Measurements from ENCODE around the gene KIF5C. TPM values are rescaled to one million over a fixed set of nuclear protein-coding genes. Genes with fewer than 3 reads are reported as not detected.

KIF5C gene
- total RNA-seq, 1 donor from 2014 or later = 63.1 TPM

GRCh38 chr2:148917431-148917830 lies 42.4 kb downstream of the KIF5C start:
- no peak overlapping the region for H3K27ac ChIP-seq
- Mint-ChIP-seq H3K9me3 (peaks cover 20% of the 10 kb centered on the region), H3K36me3 (peaks cover 32% of the 10 kb centered on the region), H3K4me3 (no peak overlapping the region), H3K27me3 (ENCODE audit: insufficient read depth, low read depth) (peaks cover 2% of the 10 kb centered on the region), H3K27ac (no peak overlapping the region), H3K4me1 (peaks cover 13% of the 10 kb centered on the region)
- H3K9ac ChIP-seq = no peak overlapping the region
- no peaks in the 10 kb centered on the region for H3K4me1 ChIP-seq
- no peak for DNase-seq (ENCODE audit: low spot score)
- H3K4me2 ChIP-seq = no peak overlapping the region
- H3K9me3 ChIP-seq (ENCODE audit: low read depth) = peaks cover 10% of the 10 kb centered on the region
- H2AFZ ChIP-seq (replicated peaks) = no peak overlapping the region
- TF ChIP-seq EZH2phosphoT487 (IDR thresholded peaks at IDR 0.05) (no peak), EZH2 (IDR thresholded peaks at IDR 0.05) (no peak)
- TF ChIP-seq, protein P1, sequence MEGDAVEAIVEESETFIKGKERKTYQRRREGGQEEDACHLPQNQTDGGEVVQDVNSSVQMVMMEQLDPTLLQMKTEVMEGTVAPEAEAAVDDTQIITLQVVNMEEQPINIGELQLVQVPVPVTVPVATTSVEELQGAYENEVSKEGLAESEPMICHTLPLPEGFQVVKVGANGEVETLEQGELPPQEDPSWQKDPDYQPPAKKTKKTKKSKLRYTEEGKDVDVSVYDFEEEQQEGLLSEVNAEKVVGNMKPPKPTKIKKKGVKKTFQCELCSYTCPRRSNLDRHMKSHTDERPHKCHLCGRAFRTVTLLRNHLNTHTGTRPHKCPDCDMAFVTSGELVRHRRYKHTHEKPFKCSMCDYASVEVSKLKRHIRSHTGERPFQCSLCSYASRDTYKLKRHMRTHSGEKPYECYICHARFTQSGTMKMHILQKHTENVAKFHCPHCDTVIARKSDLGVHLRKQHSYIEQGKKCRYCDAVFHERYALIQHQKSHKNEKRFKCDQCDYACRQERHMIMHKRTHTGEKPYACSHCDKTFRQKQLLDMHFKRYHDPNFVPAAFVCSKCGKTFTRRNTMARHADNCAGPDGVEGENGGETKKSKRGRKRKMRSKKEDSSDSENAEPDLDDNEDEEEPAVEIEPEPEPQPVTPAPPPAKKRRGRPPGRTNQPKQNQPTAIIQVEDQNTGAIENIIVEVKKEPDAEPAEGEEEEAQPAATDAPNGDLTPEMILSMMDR (IDR thresholded peaks at IDR 0.05) = no peak
- peaks cover 3% of the 10 kb centered on the region for H3K36me3 ChIP-seq
- H3K4me3 ChIP-seq = no peak overlapping the region
- H3K79me2 ChIP-seq (ENCODE audit: low read depth) = peaks cover 81% of the 10 kb centered on the region
- no peaks in the 10 kb centered on the region for H3F3A ChIP-seq (ENCODE audit: low read depth)
- H4K20me1 ChIP-seq (ENCODE audit: low read depth) = peaks cover 35% of the 10 kb centered on the region
- no peaks in the 10 kb centered on the region for H3K27me3 ChIP-seq

- Histone ChIP-seq H3K79me2 (ENCODE audit: low read depth) (peaks cover 69% of the 10 kb centered on the region), H3K4me2 (no peak overlapping the region)
- TF ChIP-seq EZH2 (IDR thresholded peaks at IDR 0.05) (no peak), EZH2phosphoT487 (IDR thresholded peaks at IDR 0.05) (no peak)
- TF ChIP-seq, protein P1 (IDR thresholded peaks at IDR 0.05) = no peak
Observed at GRCh38 chr2:148918554-148918953, 43.5 kb downstream of the KIF5C start.

GRCh38 chr2:148920559-148920958 lies 45.5 kb downstream of the KIF5C start:
- H3K27me3 Mint-ChIP-seq (ENCODE audit: insufficient read depth, low read depth) = no peaks in the 10 kb centered on the region
- H3K4me3 Mint-ChIP-seq = no peak overlapping the region
- H3F3A ChIP-seq (ENCODE audit: low read depth) = no peaks in the 10 kb centered on the region
- peaks cover 52% of the 10 kb centered on the region for H3K79me2 ChIP-seq (ENCODE audit: low read depth)
- no peak overlapping the region for H3K27ac ChIP-seq
- no peak overlapping the region for H3K9ac ChIP-seq
- no peak overlapping the region for H2AFZ ChIP-seq (replicated peaks)
- H3K36me3 ChIP-seq = peaks cover 3% of the 10 kb centered on the region
- H4K20me1 ChIP-seq (ENCODE audit: low read depth) = peaks cover 41% of the 10 kb centered on the region
- H3K4me3 ChIP-seq = no peak overlapping the region
- no peaks in the 10 kb centered on the region for H3K27me3 ChIP-seq
- no peak overlapping the region for H3K27ac Mint-ChIP-seq
- peaks cover 20% of the 10 kb centered on the region for H3K9me3 Mint-ChIP-seq
- peaks cover 13% of the 10 kb centered on the region for H3K4me1 Mint-ChIP-seq
- no peak for TF ChIP-seq EZH2phosphoT487 (IDR thresholded peaks at IDR 0.05)
- TF ChIP-seq EZH2 (IDR thresholded peaks at IDR 0.05) = no peak
- TF ChIP-seq, protein P1 (IDR thresholded peaks at IDR 0.05) = no peak
- no peak for DNase-seq (ENCODE audit: low spot score)
- H3K4me2 ChIP-seq = no peak overlapping the region
- peaks cover 10% of the 10 kb centered on the region for H3K9me3 ChIP-seq (ENCODE audit: low read depth)
- peaks cover 30% of the 10 kb centered on the region for H3K36me3 Mint-ChIP-seq
- H3K4me1 ChIP-seq = peaks cover 7% of the 10 kb centered on the region

More at GRCh38 chr2:148918554-148918953, 43.5 kb downstream of the KIF5C start:
- Mint-ChIP-seq H3K4me3 (no peak overlapping the region), H3K27me3 (ENCODE audit: insufficient read depth, low read depth) (peaks cover 2% of the 10 kb centered on the region), H3K9me3 (peaks cover 20% of the 10 kb centered on the region), H3K36me3 (peaks cover 26% of the 10 kb centered on the region), H3K4me1 (peaks cover 14% of the 10 kb centered on the region), H3K27ac (no peak overlapping the region)
- Histone ChIP-seq H3K36me3 (peaks cover 3% of the 10 kb centered on the region), H3K9me3 (ENCODE audit: low read depth) (peaks cover 10% of the 10 kb centered on the region), H4K20me1 (ENCODE audit: low read depth) (peaks cover 43% of the 10 kb centered on the region), H3K27me3 (no peaks in the 10 kb centered on the region), H3K27ac (no peak overlapping the region), H3K4me3 (no peak overlapping the region), H3K9ac (no peak overlapping the region), H3K4me1 (no peaks in the 10 kb centered on the region), H3F3A (ENCODE audit: low read depth) (no peaks in the 10 kb centered on the region), H2AFZ (replicated peaks) (no peak overlapping the region)
- DNase-seq (ENCODE audit: low spot score) = no peak
